ENCODE data around the gene SH3BP5L.
"Not testable (repeated sequence)": the region's sequence is repeated elsewhere in the genome, so short reads cannot be mapped to it uniquely, and the experiment has no call there.

SH3BP5L gene

GRCh38 chr1:248810000-248810726, 15.6 kb downstream of the SH3BP5L start:
- DNase-seq (ENCODE audit: low spot score), result no peak

- no peak for DNase-seq (ENCODE audit: low spot score)
Observed at GRCh38 chr1:248808876-248809275, 16.8 kb downstream of the SH3BP5L start.

GRCh38 chr1:248807067-248807737, 18.5 kb downstream of the SH3BP5L start:
- peak; percentile 59 for DNase-seq (ENCODE audit: low spot score)

GRCh38 chr1:248805876-248806275, 19.8 kb downstream of the SH3BP5L start:
- DNase-seq (ENCODE audit: low spot score), result no peak

GRCh38 chr1:248804771-248805681, 20.7 kb downstream of the SH3BP5L start:
- DNase-seq (ENCODE audit: low spot score), result peak; percentile 77

GRCh38 chr1:248803501-248803900, 22.2 kb downstream of the SH3BP5L start:
- not testable (repeated sequence) for DNase-seq (ENCODE audit: low spot score)

GRCh38 chr1:248802454-248802853, 23.3 kb downstream of the SH3BP5L start:
- DNase-seq (ENCODE audit: low spot score), result no peak

GRCh38 chr1:248800459-248800858, 25.3 kb downstream of the SH3BP5L start:
- no peak for DNase-seq (ENCODE audit: low spot score)

GRCh38 chr1:248798791-248799190, 26.9 kb downstream of the SH3BP5L start:
- DNase-seq (ENCODE audit: low spot score), result no peak

GRCh38 chr1:248794663-248795062, 31.1 kb downstream of the SH3BP5L start:
- DNase-seq (ENCODE audit: low spot score), result not testable (repeated sequence)

GRCh38 chr1:248793592-248793991, 32.1 kb downstream of the SH3BP5L start:
- no peak for DNase-seq (ENCODE audit: low spot score)

GRCh38 chr1:248792342-248792741, 33.4 kb downstream of the SH3BP5L start:
- DNase-seq (ENCODE audit: low spot score), result no peak

GRCh38 chr1:248791010-248791409, 34.7 kb downstream of the SH3BP5L start:
- DNase-seq (ENCODE audit: low spot score), result no peak

- DNase-seq (ENCODE audit: low spot score), result no peak
Observed at GRCh38 chr1:248790456-248790855, 35.3 kb downstream of the SH3BP5L start.

GRCh38 chr1:248789337-248789736, 36.4 kb downstream of the SH3BP5L start:
- not testable (repeated sequence) for DNase-seq (ENCODE audit: low spot score)

- no peak for DNase-seq (ENCODE audit: low spot score)
Observed at GRCh38 chr1:248788327-248788726, 37.4 kb downstream of the SH3BP5L start.

- DNase-seq (ENCODE audit: low spot score), result no peak
Observed at GRCh38 chr1:248787430-248787829, 38.3 kb downstream of the SH3BP5L start.

GRCh38 chr1:248786156-248786555, 39.6 kb downstream of the SH3BP5L start:
- DNase-seq (ENCODE audit: low spot score), result no peak

GRCh38 chr1:248783367-248783766, 42.3 kb downstream of the SH3BP5L start:
- DNase-seq (ENCODE audit: low spot score), result no peak

- DNase-seq (ENCODE audit: low spot score), result no peak
Observed at GRCh38 chr1:248782416-248783141, 43.1 kb downstream of the SH3BP5L start.

GRCh38 chr1:248779350-248779749, 46.4 kb downstream of the SH3BP5L start:
- DNase-seq (ENCODE audit: low spot score), result no peak

GRCh38 chr1:248778906-248779305, 46.8 kb downstream of the SH3BP5L start:
- no peak for DNase-seq (ENCODE audit: low spot score)
